Stomach smooth muscle (tissue), 2 donors: ENCODE data around the gene PEAK3.

ENCODE experiments used
- H3K27ac ChIP-seq: one replicate; pipeline ENCODE4 v1.7.0; 2013; ENCODE audit warnings: mild to moderate bottlenecking, low read length, inconsistent platforms
- H3K27me3 ChIP-seq, 2 donors: one replicate each; pipeline ENCODE4 v1.7.0; 2013; ENCODE audit warnings: low read length in 2 of 2; ENCODE audit not compliant: insufficient read depth in 2 of 2, control insufficient read depth in 1 of 2
- H3K36me3 ChIP-seq, 2 donors: one replicate each; pipeline ENCODE4 v1.7.0; 2013; ENCODE audit warnings: low read length in 2 of 2; ENCODE audit not compliant: control insufficient read depth in 2 of 2, insufficient read depth in 2 of 2
- H3K4me1 ChIP-seq: one replicate; pipeline ENCODE4 v1.7.0; 2013; ENCODE audit warnings: low read length; ENCODE audit not compliant: control insufficient read depth, insufficient read depth
- H3K4me3 ChIP-seq, 2 donors: one replicate each; pipeline ENCODE4 v1.7.0; 2013; ENCODE audit warnings: low read length in 2 of 2
- H3K9ac ChIP-seq, 2 donors: one replicate each; pipeline ENCODE4 v1.7.0; 2013; ENCODE audit warnings: low read length in 2 of 2, mild to moderate bottlenecking in 1 of 2
- H3K9me3 ChIP-seq, 2 donors: one replicate each; pipeline ENCODE4 v1.7.0; 2013; ENCODE audit warnings: low read length in 2 of 2; ENCODE audit not compliant: control insufficient read depth in 2 of 2
- donor health status: healthy.
- donor health status: Pancreatic carcinoma.

Gene PEAK3

GRCh38 chr19:2233601-2234280, 48.2 kb downstream of the PEAK3 start:
- Histone ChIP-seq H3K27me3 (no peaks in the 10 kb centered on the region), H3K27ac (no peak overlapping the region), H3K9ac (no peak overlapping the region), H3K4me3 (no peak overlapping the region), H3K4me1 (peaks cover 44% of the 10 kb centered on the region), H3K9me3 (no peaks in the 10 kb centered on the region), H3K36me3 (peaks cover 10 to 27% of the 10 kb centered on the region in 2 donors)

DNA sequence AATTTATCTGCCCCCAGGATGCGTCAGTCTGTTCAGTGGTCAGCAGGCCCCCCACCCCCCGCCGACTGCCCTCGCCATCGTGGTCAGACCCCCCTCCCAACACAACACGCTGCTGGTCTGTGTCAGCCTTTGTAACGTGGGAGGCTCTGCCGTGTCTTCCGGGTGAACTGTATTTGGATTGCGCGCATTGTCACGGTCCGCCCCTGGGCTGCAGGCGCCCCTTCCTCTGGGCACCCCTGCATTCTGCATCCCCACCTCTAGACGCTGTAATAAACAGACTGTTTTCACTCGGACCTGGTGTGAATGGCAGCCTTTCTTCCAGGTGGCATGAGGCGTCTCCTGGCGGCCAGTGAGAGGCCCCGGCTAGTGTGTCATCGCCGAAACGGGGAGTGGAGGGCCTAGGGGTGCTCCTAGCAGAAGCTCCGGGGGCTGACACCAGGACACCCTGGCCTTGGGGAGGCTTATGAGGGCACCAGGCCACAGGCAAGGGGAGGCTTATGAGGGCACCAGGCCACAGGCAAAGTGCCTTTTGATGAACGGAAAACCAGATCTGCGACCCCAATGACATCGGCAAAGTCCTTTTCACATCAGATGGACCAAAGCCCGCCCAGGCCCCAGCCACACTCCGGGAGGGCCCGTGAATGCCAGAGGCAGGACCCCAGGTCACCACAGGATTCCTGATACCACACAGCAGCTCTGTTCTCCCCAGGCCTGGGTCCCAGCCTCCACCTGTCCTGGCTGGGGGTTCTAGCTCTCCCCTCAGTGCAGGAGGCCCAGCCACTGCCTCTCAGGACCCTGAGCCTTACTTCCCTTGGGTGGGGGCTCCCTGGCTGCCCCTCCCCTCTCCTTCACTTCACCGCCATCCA, 49.5 kb downstream of the PEAK3 start:
- no peak overlapping the region for H3K27ac ChIP-seq
- peaks cover 32% of the 10 kb centered on the region for H3K4me1 ChIP-seq
- no peaks in the 10 kb centered on the region for H3K27me3 ChIP-seq
- peaks cover 10 to 32% of the 10 kb centered on the region in 2 donors for H3K36me3 ChIP-seq
- no peak overlapping the region for H3K4me3 ChIP-seq
- H3K9ac ChIP-seq, result no peak overlapping the region
- H3K9me3 ChIP-seq, result no peaks in the 10 kb centered on the region

DNA sequence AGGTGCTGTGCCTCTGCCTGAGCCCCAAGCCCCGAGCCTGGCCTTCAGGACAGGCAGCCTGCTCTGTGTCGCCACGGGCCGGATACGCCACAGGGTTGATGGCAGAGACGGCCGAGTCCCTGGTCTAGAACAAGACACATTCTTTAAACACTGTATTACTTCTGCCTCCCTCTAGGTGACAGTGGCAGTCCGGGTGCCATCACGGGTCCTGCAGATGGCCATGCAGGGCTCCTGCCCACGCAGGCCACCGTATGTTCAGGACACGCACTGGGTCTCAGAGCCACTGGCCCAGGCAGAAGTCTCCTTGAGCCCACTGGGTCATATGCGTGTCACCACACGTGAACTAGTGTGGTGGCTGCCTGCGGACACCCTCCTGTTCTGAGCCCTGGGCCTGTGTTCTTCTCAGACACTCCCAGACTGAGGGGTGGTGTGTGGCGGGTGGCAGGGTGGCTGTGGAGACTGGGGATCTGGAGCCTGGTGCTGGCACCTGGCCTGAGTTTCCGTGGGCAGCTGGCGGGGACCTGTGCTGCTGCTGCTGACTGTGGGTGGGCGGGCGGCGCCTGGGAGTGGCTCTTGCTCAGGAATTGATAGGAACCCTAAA, 50.3 kb downstream of the PEAK3 start:
- Histone ChIP-seq H3K4me1 (peaks cover 27% of the 10 kb centered on the region), H3K27me3 (no peaks in the 10 kb centered on the region), H3K9me3 (no peaks in the 10 kb centered on the region), H3K4me3 (no peak overlapping the region), H3K27ac (no peak overlapping the region), H3K36me3 (peaks cover 10 to 32% of the 10 kb centered on the region in 2 donors), H3K9ac (no peak overlapping the region)

- H3K27ac ChIP-seq, result no peak overlapping the region
- H3K4me1 ChIP-seq, result peaks cover 27% of the 10 kb centered on the region
- no peak overlapping the region for H3K9ac ChIP-seq
- no peak overlapping the region for H3K4me3 ChIP-seq
- peaks cover 10 to 32% of the 10 kb centered on the region in 2 donors for H3K36me3 ChIP-seq
- no peaks in the 10 kb centered on the region for H3K27me3 ChIP-seq
- no peaks in the 10 kb centered on the region for H3K9me3 ChIP-seq
Observed at GRCh38 chr19:2230807-2231533, 51.0 kb downstream of the PEAK3 start.

DNA sequence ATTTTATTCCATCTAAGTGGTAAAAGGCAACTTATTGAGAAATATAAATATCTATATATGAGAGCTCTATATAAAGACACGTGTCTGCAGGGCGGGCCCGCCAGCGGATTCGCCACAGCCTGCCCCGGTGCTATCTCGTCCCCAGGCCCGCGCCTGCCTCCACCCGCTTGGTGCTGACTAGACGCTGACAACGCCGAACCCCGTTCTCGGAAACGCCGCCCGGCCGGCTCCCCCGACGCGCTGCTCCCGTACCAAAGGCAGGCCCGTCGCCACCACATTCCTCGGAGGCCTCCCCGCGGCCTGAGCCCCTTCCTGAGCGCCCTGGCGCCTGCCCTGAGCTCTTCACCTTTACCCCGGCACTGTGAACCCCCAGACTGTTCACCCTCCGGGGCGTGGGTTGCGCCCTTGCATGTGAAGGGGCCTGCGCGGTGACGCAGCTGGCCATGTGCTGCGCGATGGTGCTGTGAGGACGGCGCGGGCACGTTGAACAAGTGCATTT, 51.9 kb downstream of the PEAK3 start:
- H3K9ac ChIP-seq, result no peak overlapping the region
- peaks cover 21% of the 10 kb centered on the region for H3K4me1 ChIP-seq
- H3K36me3 ChIP-seq, result peaks cover 10 to 36% of the 10 kb centered on the region in 2 donors
- no peaks in the 10 kb centered on the region for H3K27me3 ChIP-seq
- no peak overlapping the region for H3K27ac ChIP-seq
- H3K9me3 ChIP-seq, result no peaks in the 10 kb centered on the region
- no peak overlapping the region for H3K4me3 ChIP-seq

GRCh38 chr19:2229103-2230032, 52.6 kb downstream of the PEAK3 start:
- Histone ChIP-seq H3K36me3 (peaks cover 16 to 39% of the 10 kb centered on the region in 2 donors), H3K9ac (no peak overlapping the region), H3K27me3 (no peaks in the 10 kb centered on the region), H3K9me3 (no peaks in the 10 kb centered on the region), H3K27ac (no peak overlapping the region), H3K4me1 (peaks cover 14% of the 10 kb centered on the region), H3K4me3 (no peak overlapping the region)

DNA sequence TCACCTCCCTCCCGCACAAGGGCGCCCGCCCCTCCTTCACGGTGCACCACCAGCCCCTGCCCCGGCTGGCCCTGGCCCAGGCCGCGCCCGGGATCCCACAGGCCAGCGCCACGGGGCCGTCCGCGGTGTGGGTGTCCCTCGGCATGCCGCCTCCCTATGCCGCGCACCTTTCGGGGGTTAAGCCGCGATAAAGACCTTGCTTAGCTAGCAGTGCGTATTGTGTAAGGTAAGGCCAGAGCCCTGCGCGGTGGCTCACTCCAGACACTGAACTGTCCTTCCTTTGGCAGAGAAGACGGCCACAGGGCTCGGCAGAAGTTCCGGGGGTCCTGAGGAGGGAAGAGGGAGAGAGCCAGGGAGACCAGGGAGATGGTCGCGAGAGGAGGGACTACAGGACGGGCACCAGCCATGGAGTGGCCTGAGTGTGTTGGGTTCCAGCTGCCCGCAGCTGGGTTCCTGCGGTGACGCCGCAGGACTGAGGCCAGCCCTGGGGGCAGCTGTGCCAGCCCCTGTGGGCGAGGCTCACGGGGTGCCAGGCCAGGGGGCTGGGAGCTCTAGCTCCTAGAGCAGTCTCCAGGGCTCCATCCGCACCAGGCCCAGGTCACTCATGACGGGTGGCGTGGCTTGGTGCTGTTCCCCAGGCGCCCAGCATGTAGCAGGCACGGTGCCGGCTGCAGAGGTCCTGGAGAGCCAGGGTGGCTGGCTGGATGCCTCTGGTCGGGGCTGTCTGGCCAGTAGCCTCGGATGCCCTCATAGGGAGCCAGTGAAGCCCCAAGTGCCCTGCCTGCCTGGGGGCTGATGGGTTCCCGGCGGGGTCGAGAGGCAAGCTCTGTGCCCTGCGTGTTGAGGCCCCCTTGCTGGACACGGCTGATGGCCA, 53.6 kb downstream of the PEAK3 start:
- Histone ChIP-seq H3K4me3 (no peak overlapping the region), H3K9me3 (no peaks in the 10 kb centered on the region), H3K9ac (no peak overlapping the region), H3K4me1 (peaks cover 7% of the 10 kb centered on the region), H3K36me3 (peaks cover 16 to 35% of the 10 kb centered on the region in 2 donors), H3K27me3 (no peaks in the 10 kb centered on the region), H3K27ac (no peak overlapping the region)

DNA sequence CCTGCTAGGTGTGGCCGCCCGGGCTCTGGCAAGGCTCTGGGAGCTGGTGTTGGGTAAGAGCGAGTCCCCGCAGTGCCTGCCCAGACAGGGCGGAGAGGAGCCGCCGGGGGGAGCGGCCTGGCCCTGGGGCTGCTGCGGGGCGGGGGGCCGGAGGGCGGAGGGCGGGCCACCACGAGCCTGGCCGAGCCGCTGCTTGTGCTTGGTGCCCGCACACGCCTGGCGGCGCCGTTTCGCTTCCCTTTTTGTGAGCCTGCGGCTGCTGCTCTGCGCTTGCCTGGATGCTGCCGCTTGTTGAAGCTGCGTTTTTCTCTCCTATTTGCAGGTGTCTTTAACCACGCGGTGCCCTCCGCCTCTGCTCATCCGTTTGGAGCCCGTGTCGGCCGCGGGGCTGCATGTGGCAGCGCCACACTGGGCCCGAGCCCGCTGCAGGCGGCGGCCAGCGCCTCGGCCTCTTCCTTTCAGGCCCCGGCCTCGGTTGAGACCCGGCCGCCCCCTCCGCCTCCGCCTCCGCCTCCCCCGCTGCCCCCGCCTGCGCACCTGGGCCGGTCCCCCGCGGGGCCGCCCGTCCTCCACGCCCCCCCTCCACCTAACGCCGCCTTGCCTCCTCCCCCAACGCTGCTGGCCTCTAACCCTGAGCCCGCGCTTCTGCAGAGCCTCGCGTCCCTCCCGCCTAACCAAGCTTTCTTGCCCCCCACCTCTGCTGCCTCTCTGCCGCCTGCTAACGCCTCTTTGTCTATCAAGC, 54.4 kb downstream of the PEAK3 start:
- Histone ChIP-seq H3K27me3 (no peaks in the 10 kb centered on the region), H3K9me3 (no peaks in the 10 kb centered on the region), H3K4me3 (no peak overlapping the region), H3K9ac (no peak overlapping the region), H3K4me1 (peaks cover 2% of the 10 kb centered on the region), H3K36me3 (peaks cover 16 to 32% of the 10 kb centered on the region in 2 donors), H3K27ac (no peak overlapping the region)
